Measurements from ENCODE around the gene OR5H15. TPM values are rescaled to one million over a fixed set of nuclear protein-coding genes. Genes with fewer than 3 reads are reported as not detected.
"Not testable (repeated sequence)": the region's sequence is repeated elsewhere in the genome, so short reads cannot be mapped to it uniquely, and the experiment has no call there.

OR5H15 gene
- total RNA-seq, result under 1 TPM in 1 of 8 experiments, not detected in 7; 0.33 TPM

DNA sequence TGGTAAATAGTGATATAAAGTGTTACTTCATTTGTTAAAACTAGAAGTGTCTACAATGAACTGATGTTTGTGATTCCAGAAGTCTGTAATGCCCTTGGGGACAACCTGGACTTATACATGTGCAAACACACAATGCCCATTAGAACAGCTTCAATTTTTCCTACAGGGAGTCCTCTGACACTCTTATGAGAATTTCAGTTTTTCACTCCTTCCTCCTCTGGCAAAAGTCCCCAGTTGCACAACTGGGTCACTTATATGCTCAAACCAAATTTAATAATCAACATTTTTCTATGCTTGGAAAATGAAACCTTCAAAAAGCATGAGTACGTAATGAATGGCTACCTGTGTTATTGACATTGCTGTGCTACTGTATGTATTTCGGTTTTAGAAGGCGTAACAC is at the start of gene OR5H15:
Gene OR5H15, plus strand, starts transcription at position 301 of the 400 bp plus-strand sequence. CDS start 2,004 bp downstream, outside the sequence.
- Histone ChIP-seq H3K4me3 (no peak within 1 kb of the TSS), H3K4me1 (replicated peaks in 1 of 2) (no peaks in the 10 kb centered on the region), H3K27ac (no peak within 1 kb of the TSS)
- ATAC-seq (replicated peaks in 6 of 8), result no peak
- WGBS, 10 experiments, result 28 to 100% (median 78%) methylated on average over 2 to 3 of the region's 3 CpGs; no CpG with 5 or more reads in 2 of the 10 experiments
- in situ Hi-C loops (cut with MboI; ENCODE audit: low pct_unique_long_range_greater_than_20kb in 2 of 9, low sequenced_read_pairs in 9 of 9, unreplicated experiment in 9 of 9), result no loop called here

DNA sequence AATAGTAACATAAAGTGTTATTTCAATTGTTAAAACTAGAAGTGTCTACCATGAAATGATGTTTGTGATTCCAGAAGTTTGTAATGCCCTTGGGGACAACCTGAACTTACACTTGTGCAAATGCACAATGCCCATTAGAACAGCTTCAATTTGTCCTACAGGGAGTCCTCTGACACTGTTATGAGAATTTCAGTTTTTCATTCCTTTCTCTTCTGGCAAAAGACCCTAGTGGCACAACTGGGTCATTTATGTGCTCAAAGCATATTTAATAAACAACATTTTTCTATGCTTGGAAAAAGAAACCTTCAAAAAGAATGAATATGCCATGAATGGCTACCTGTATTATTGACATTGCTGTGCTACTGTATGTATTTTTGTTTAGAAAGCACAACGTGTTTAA is 36.1 kb upstream of the OR5H15 start, which contains the start of gene OR5H1:
Gene OR5H1, plus strand, starts transcription at position 301 of the 400 bp plus-strand sequence. CDS start 1,977 bp downstream, outside the sequence.
- 0 to 100% (median 20%) methylated on average over 1 of the region's 1 CpG; no CpG with 5 or more reads in 1 of the 10 experiments for WGBS, 10 experiments
- in situ Hi-C loops (cut with MboI; ENCODE audit: low pct_unique_long_range_greater_than_20kb in 2 of 9, low sequenced_read_pairs in 9 of 9, unreplicated experiment in 9 of 9), result no loop called here
- H3K4me3 ChIP-seq, result no peak within 1 kb of the TSS
- no peak for ATAC-seq (replicated peaks in 6 of 8)
- H3K4me1 ChIP-seq (replicated peaks in 1 of 2), result no peaks in the 10 kb centered on the region
- no peak within 1 kb of the TSS for H3K27ac ChIP-seq

DNA sequence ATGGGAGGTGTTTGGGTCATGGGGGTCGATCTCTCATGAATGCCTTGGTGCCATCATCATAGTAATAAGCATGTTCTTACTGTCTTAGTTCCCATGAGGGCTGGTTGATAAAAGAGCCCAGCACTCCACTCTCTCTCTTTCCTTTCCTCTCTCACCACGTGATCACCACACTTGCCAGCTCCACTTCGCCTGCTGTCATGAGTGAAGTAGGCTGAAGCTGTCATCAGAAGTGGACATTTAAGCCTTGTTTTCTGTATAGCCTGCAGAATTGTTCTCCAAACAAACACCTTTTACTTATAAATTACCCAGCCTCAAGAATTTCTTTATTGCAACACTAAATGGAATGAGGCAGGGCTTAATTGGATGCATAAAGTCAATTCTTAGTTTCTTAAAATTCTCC is 29.9 kb upstream of the OR5H15 start:
- Histone ChIP-seq H3K4me1 (replicated peaks in 1 of 2) (no peaks in the 10 kb centered on the region), H3K27ac (no peak overlapping the region), H3K4me3 (no peak overlapping the region)
- 0 to 92% (median 20%) methylated on average over 1 to 2 of the region's 3 CpGs; no CpG with 5 or more reads in 4 of the 10 experiments for whole genome bisulfite sequencing, 10 experiments
- peak in 2 of 8 experiments; percentile 38 to 69 for ATAC-seq (replicated peaks in 6 of 8)
- in situ Hi-C loops (cut with MboI; ENCODE audit: low pct_unique_long_range_greater_than_20kb in 2 of 9, low sequenced_read_pairs in 9 of 9, unreplicated experiment in 9 of 9), result no loop called here

DNA sequence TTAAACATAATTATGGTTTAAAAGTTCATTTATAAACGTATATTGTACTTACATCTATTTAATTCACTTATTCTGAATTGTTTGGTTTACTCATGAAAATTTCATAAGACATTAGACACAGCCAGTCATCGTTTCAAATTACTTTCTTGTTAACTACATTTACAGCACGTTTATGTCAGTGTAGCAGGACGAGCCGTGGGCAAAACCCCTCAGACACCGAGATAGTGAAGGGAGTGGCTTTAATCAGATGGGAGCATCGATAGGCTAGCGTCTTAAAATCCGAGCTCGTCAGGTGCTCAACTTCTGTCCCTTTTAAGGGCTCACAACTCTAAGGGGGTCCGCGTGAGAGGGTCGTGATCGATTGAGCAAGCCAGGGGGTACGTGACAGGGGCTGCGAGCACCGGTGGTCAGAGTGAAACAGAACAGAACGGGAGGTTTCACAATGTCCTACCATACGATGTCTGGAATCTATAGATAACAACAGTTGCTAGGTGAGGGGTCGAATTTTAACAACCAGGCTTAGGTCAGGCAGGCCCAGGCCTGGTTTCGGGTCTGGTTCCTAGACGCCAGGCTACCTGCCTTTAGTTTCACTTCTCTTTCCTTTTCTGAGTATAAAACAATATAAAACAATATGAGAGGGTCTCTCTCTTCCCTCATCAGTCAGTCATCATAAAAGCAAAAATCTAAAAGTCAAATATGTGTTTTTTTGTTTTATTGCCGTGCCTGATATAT is 28.5 kb upstream of the OR5H15 start:
- ATAC-seq (replicated peaks in 6 of 8); H3K4me3 ChIP-seq; H3K4me1 ChIP-seq (replicated peaks in 1 of 2); H3K27ac ChIP-seq; in situ Hi-C loops (cut with MboI; ENCODE audit: low pct_unique_long_range_greater_than_20kb in 2 of 9, low sequenced_read_pairs in 9 of 9, unreplicated experiment in 9 of 9): not testable (repeated sequence)
- 24 to 100% (median 70%) methylated on average over 2 to 13 of the region's 23 CpGs for WGBS, 10 experiments

DNA sequence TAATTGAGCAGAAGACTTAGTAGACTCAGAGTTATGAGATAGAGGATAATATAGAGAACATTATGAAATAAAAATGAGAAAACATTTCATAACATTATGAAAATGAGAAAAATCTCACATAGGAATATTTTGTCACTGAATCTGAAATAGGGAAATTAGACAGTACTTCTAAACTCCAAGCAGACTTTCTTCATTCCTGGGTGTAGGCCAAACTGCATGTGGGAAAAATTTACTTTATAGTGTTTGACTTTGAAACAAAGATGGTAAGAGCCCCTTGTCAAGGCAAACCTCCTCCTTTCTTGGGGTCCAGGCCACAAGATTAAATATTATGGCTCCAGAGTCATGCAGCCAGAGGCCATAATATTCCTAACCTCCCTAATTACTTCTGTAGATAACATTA is 26.0 kb upstream of the OR5H15 start:
- ATAC-seq (replicated peaks in 6 of 8), result no peak
- H3K4me1 ChIP-seq (replicated peaks in 1 of 2), result no peaks in the 10 kb centered on the region
- H3K4me3 ChIP-seq, result no peak overlapping the region
- in situ Hi-C loops (cut with MboI; ENCODE audit: low pct_unique_long_range_greater_than_20kb in 2 of 9, low sequenced_read_pairs in 9 of 9, unreplicated experiment in 9 of 9), result no loop called here
- H3K27ac ChIP-seq, result no peak overlapping the region

DNA sequence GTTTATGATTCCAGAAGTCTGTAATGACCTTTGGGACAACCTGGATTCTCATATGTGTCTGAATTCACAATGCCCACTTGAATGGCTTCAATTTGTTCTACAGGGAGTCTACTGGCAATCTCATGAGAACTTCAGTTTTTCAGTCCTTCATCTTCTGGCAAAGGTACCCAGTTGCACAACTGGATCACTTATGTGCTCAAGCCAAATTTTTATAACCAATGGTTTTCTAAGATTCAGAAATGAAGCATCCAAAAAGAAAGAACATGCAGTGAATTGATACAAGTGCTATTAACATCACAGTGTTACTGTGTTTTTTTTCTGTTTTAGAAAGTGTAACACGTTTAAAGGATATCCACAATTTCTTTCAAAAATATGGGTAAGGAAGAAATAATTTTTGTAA is 19.3 kb upstream of the OR5H15 start, which contains the start of gene OR5H14:
Gene OR5H14, plus strand, starts transcription at position 301 of the 400 bp plus-strand sequence. CDS start 1,907 bp downstream, outside the sequence.
- in situ Hi-C loops (cut with MboI; ENCODE audit: low pct_unique_long_range_greater_than_20kb in 2 of 9, low sequenced_read_pairs in 9 of 9, unreplicated experiment in 9 of 9), result no loop called here
- ATAC-seq (replicated peaks in 6 of 8), result no peak
- 0 to 81% (median 40%) methylated on average over 1 of the region's 1 CpG; no CpG with 5 or more reads in 1 of the 10 experiments for WGBS, 10 experiments
- Histone ChIP-seq H3K4me1 (replicated peaks in 1 of 2) (no peaks in the 10 kb centered on the region), H3K27ac (no peak within 1 kb of the TSS), H3K4me3 (no peak within 1 kb of the TSS)

DNA sequence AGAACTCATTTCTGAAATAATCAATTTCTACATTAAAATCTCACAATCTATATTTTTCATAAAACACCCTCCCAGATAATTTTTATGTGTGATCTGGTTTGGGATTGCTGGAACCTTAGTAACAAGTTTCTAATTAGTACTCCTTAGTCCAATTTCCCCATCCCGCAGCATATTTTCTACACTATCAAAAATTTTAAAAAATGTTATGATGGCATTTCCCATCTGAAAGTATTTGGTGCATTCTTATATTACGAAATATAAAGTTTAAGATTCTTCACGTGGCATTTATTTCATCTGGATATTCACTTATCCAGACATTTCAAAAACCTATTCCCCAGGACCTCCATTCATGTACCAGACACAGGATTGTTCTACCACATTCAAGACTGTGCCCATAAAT is 17.7 kb upstream of the OR5H15 start:
- no peak for ATAC-seq (replicated peaks in 6 of 8)
- Histone ChIP-seq H3K27ac (no peak overlapping the region), H3K4me1 (replicated peaks in 1 of 2) (no peaks in the 10 kb centered on the region), H3K4me3 (no peak overlapping the region)
- WGBS, 10 experiments, result 0 to 100% (median 42%) methylated on average over 1 to 3 of the region's 3 CpGs
- in situ Hi-C loops (cut with MboI; ENCODE audit: low pct_unique_long_range_greater_than_20kb in 2 of 9, low sequenced_read_pairs in 9 of 9, unreplicated experiment in 9 of 9), result no loop called here

DNA sequence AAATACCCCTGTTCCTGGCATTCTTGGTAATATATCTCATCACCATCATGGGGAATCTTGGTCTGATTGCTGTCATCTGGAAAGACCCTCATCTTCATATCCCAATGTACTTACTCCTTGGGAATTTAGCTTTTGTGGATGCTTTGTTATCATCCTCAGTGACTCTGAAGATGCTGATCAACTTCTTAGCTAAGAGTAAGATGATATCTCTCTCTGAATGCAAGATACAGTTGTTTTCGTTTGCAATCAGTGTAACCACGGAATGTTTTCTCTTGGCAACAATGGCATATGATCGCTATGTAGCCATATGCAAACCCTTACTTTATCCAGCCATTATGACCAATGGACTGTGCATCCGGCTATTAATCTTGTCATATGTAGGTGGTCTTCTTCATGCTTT is 17.0 kb upstream of the OR5H15 start:
- in situ Hi-C loops (cut with MboI; ENCODE audit: low pct_unique_long_range_greater_than_20kb in 2 of 9, low sequenced_read_pairs in 9 of 9, unreplicated experiment in 9 of 9); H3K27ac ChIP-seq; H3K4me1 ChIP-seq (replicated peaks in 1 of 2); H3K4me3 ChIP-seq; ATAC-seq (replicated peaks in 6 of 8): not testable (repeated sequence)
- WGBS, 10 experiments, result 8 to 86% (median 48%) methylated on average over 1 to 3 of the region's 4 CpGs; no CpG with 5 or more reads in 2 of the 10 experiments

DNA sequence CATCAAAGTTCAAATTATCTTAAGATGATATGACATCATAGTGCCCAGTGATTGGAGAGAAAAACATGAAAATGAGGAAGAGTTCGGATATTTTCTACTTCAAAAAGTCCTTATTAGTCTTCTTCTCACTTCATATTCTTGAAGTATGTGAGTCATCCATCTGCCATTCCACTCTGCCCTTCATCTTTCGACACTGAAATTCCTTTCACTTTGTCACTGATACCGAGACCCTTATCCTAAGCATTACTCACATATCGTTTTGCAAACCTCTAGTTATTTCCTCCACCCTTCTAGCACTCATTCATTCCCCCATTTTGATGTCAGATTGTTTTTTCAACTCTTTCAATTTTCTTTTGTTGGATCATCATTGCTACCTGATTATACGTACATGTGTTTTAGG is 15.3 kb upstream of the OR5H15 start:
- in situ Hi-C loops (cut with MboI; ENCODE audit: low pct_unique_long_range_greater_than_20kb in 2 of 9, low sequenced_read_pairs in 9 of 9, unreplicated experiment in 9 of 9), result no loop called here
- Histone ChIP-seq H3K4me1 (replicated peaks in 1 of 2) (no peaks in the 10 kb centered on the region), H3K4me3 (no peak overlapping the region), H3K27ac (no peak overlapping the region)
- ATAC-seq (replicated peaks in 6 of 8), result peak in 1 of 8 experiments; percentile 23
- 5 to 85% (median 51%) methylated on average over 1 to 5 of the region's 5 CpGs for WGBS, 10 experiments

DNA sequence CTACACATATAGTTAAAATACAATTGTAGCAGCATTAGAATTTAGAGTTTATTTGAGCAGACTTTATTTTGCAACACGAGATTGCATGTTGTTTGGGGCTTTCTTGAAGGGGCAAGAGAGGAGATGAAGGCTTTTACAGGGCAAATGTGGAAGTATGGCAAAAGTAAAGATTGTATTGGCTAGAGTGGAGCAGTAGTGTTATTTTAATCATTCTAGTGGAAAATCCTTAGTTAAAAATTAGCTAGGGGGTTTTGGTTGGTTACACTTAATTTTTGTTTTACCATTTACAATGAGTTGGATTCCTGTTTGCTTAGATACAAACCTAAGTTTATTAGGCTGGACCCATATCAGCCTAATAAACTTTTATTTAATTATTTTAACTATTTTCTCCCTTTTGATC is 4.6 kb downstream of the OR5H15 start:
- WGBS, 10 experiments, result 0 to 85% (median 43%) methylated on average over 1 of the region's 1 CpG; no CpG with 5 or more reads in 1 of the 10 experiments
- Histone ChIP-seq H3K4me1 (replicated peaks in 1 of 2) (no peaks in the 10 kb centered on the region), H3K27ac (no peak overlapping the region), H3K4me3 (no peak overlapping the region)
- in situ Hi-C loops (cut with MboI; ENCODE audit: low pct_unique_long_range_greater_than_20kb in 2 of 9, low sequenced_read_pairs in 9 of 9, unreplicated experiment in 9 of 9), result no loop called here
- no peak for ATAC-seq (replicated peaks in 6 of 8)

DNA sequence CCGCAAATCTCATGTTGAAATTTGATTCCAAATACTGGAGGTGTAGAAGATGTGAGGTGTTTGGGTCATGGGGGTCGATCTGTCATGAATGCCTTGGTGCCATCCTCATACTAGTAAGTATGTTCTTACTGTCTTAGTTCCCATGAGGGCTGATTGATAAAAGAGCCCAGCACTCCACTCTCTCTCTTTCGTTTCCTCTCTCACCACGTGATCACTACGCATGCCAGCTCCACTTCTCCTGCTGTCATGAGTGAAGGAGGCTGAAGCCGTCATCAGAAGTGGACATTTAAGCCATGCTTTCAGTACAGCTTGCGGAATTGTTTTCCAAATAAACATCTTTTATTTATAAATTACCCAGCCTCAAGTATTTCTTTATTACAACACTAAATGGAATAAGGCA is 6.1 kb downstream of the OR5H15 start:
- H3K4me3 ChIP-seq, result no peak overlapping the region
- in situ Hi-C loops (cut with MboI; ENCODE audit: low pct_unique_long_range_greater_than_20kb in 2 of 9, low sequenced_read_pairs in 9 of 9, unreplicated experiment in 9 of 9), result no loop called here
- WGBS, 10 experiments, result 17 to 96% (median 71%) methylated on average over 1 to 7 of the region's 7 CpGs; no CpG with 5 or more reads in 2 of the 10 experiments
- peak in 1 of 8 experiments; percentile 15 for ATAC-seq (replicated peaks in 6 of 8)
- no peaks in the 10 kb centered on the region for H3K4me1 ChIP-seq (replicated peaks in 1 of 2)
- no peak overlapping the region for H3K27ac ChIP-seq

DNA sequence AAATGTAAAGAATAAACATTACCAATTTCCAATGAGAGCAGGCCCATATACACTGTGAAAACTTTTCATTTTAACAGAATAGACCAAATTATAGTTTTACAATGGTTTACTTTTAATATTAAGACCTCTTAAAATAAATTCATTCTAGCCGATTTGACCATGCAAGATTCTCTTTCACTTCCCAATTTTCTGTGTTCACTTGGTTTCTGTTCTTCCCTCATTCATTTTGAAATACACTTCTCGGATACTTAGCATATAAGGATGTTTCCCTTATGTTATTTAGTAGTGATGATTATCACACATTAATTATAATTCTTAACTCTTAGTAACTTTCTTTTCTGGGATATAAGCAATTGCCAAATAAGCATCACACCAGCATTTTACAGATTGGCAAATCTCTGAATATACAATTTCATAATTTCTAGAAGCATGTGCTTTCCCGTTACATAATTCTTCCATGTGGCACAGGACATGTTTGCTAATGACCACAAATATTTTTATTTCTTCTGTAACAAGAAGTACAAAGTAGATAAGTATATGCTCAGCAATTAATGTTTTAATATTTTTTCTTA is 13.9 kb downstream of the OR5H15 start:
- in situ Hi-C loops (cut with MboI; ENCODE audit: low pct_unique_long_range_greater_than_20kb in 2 of 9, low sequenced_read_pairs in 9 of 9, unreplicated experiment in 9 of 9), result loop anchor here in 1 of 9 experiments (25.0 kb wide), 1 partner anchor 143 kb away; the partner anchor contains the start of gene GABRR3

DNA sequence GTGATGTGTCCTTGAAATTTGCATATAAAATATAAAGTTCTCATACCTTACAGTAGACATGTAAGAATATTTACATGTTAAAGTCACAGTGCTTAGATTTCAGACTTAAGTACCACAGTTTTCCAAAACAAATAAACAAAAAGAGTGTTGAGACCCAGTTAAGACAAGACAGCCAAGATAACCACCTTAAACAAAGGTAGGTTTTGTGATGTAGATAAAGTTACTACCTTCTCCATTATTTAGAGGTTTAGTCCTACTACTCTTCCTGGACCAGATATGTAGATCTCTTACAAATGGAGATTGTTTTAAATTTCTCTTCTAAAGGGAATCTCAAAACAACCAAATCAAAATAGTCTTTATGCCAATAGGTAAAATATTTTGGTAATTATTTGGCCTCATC is 15.7 kb downstream of the OR5H15 start:
- no peak for ATAC-seq (replicated peaks in 6 of 8)
- Histone ChIP-seq H3K4me1 (replicated peaks in 1 of 2) (no peaks in the 10 kb centered on the region), H3K4me3 (no peak overlapping the region), H3K27ac (no peak overlapping the region)
- in situ Hi-C loops (cut with MboI; ENCODE audit: low pct_unique_long_range_greater_than_20kb in 2 of 9, low sequenced_read_pairs in 9 of 9, unreplicated experiment in 9 of 9), result loop anchor here in 1 of 9 experiments (25.0 kb wide), 1 partner anchor 145 kb away; the partner anchor contains the start of gene GABRR3

More for the DNA sequence above, 13.9 kb downstream of the OR5H15 start:
- Histone ChIP-seq H3K4me1 (replicated peaks in 1 of 2) (no peaks in the 10 kb centered on the region), H3K27ac (no peak overlapping the region), H3K4me3 (no peak overlapping the region)
- ATAC-seq (replicated peaks in 6 of 8), result no peak
- WGBS, 10 experiments, result 0 to 89% (median 73%) methylated on average over 1 to 3 of the region's 3 CpGs; no CpG with 5 or more reads in 1 of the 10 experiments

All from motor neuron (in vitro differentiated cells).